Peyer's patch (tissue), 4 donors: ENCODE data around the gene SULT2B1. TPM values are rescaled to one million over a fixed set of nuclear protein-coding genes. Genes with fewer than 3 reads are reported as not detected.
"Not testable (repeated sequence)": the region's sequence is repeated elsewhere in the genome, so short reads cannot be mapped to it uniquely, and the experiment has no call there.

Experiments used
- DNase-seq, 3 donors: peaks; one replicate each; pipeline ENCODE4 v3.0.0-alpha.2; 2017 to 2019
- H3K27ac ChIP-seq, 4 donors: fragments of 200-600 bp; sonication (generic); one replicate each; pipeline ENCODE4 v1.5.1; 2016 to 2019
- H3K27me3 ChIP-seq, 2 donors: fragments of 200-600 bp; sonication (generic); one replicate each; pipeline ENCODE4 v1.5.1; 2019
- H3K36me3 ChIP-seq, 3 donors: fragments of 200-600 bp; sonication (generic); one replicate each; pipeline ENCODE4 v1.5.1; 2016 to 2019
- H3K4me1 ChIP-seq, 4 donors: fragments of 200-600 bp; sonication (generic); one replicate each; pipeline ENCODE4 v1.5.1; 2016 to 2019
- H3K4me3 ChIP-seq, 4 donors: fragments of 200-600 bp; sonication (generic); 1 replicate in 3 of 4; 2 replicates in 1 of 4; pipeline ENCODE4 v1.5.1; 2016 to 2019; ENCODE audit warnings: mild to moderate bottlenecking in 1 of 4
- H3K9me3 ChIP-seq, 4 donors: fragments of 200-600 bp; sonication (generic); one replicate each; pipeline ENCODE4 v1.5.1; 2016 to 2019; ENCODE audit warnings: mild to moderate bottlenecking in 1 of 4
- POLR2A ChIP-seq, 2 donors: fragments of 450-650 bp; IDR thresholded peaks; one replicate each; pipeline ENCODE4 v1.5.1; 2017; ENCODE audit warnings: antibody characterized with exemption in 2 of 2, mild to moderate bottlenecking in 2 of 2, moderate library complexity in 2 of 2
- total RNA-seq, 4 donors: library from RNA; depleted of rRNA; stranded (reverse); fragments of >200 nt; gene quantifications; one replicate each; pipeline ENCODE4 v1.1.0, GENCODE V29; 2016
- TF ChIP-seq, protein P1 (sequence below), 6 experiments: fragments of 450-650 bp in 4 of 6; fragments of 200-600 bp in 2 of 6; sonication (generic) in 1 of 6; IDR thresholded peaks; one replicate each; pipeline ENCODE4 v1.5.1; 2017 to 2019; ENCODE audit warnings: antibody characterized with exemption in 6 of 6, mild to moderate bottlenecking in 3 of 6, moderate library complexity in 1 of 6

SULT2B1 gene
- total RNA-seq, 4 donors from 2014 or later = 2.5 to 14.6 (median 5.9) TPM

DNA sequence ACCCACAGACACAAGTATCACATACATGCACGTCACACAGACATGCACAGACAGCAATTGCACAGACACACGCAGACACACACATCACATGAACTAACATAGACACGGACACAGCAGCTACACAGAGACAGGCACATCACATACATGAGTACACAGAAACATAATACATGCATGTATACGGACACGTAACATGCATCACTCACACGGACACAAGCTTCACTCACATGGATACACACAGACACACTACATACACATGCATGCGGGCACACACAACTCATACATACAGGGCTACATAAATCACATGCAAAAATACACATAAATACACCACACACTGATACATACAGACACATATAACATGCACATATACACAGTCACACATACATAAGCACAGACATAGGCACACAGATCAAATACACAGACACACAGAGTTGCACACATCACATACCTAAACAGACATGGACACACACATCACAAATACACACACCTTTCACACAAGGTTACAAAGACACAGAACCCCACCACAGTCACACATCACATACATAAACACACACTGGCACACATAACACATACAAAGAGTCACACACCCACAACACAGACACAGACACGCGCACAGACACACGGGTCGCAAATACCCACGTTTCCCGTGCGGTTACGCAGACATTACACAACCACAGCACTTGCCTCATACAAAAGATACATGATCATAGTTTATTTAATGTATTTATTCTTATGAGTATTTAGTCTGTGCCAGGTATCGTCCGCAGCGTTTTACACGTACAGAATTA lies 39.3 kb upstream of the SULT2B1 start:
- Histone ChIP-seq H3K27me3 (peaks cover 0 to 9% of the 10 kb centered on the region in 2 donors), H3K27ac (peak overlapping the region in 2 of 4 donors; percentile 5 to 77), H3K36me3 (no peaks in the 10 kb centered on the region), H3K4me3 (peak overlapping the region in 2 of 4 donors; percentile 61 to 72), H3K9me3 (no peaks in the 10 kb centered on the region), H3K4me1 (peaks cover 0 to 25% (median 7%) of the 10 kb centered on the region in 4 donors)
- DNase-seq = no peak
- TF ChIP-seq, protein P1, sequence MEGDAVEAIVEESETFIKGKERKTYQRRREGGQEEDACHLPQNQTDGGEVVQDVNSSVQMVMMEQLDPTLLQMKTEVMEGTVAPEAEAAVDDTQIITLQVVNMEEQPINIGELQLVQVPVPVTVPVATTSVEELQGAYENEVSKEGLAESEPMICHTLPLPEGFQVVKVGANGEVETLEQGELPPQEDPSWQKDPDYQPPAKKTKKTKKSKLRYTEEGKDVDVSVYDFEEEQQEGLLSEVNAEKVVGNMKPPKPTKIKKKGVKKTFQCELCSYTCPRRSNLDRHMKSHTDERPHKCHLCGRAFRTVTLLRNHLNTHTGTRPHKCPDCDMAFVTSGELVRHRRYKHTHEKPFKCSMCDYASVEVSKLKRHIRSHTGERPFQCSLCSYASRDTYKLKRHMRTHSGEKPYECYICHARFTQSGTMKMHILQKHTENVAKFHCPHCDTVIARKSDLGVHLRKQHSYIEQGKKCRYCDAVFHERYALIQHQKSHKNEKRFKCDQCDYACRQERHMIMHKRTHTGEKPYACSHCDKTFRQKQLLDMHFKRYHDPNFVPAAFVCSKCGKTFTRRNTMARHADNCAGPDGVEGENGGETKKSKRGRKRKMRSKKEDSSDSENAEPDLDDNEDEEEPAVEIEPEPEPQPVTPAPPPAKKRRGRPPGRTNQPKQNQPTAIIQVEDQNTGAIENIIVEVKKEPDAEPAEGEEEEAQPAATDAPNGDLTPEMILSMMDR (IDR thresholded peaks at IDR 0.05) = no peak
- no peak for TF ChIP-seq POLR2A (IDR thresholded peaks at IDR 0.05)

DNA sequence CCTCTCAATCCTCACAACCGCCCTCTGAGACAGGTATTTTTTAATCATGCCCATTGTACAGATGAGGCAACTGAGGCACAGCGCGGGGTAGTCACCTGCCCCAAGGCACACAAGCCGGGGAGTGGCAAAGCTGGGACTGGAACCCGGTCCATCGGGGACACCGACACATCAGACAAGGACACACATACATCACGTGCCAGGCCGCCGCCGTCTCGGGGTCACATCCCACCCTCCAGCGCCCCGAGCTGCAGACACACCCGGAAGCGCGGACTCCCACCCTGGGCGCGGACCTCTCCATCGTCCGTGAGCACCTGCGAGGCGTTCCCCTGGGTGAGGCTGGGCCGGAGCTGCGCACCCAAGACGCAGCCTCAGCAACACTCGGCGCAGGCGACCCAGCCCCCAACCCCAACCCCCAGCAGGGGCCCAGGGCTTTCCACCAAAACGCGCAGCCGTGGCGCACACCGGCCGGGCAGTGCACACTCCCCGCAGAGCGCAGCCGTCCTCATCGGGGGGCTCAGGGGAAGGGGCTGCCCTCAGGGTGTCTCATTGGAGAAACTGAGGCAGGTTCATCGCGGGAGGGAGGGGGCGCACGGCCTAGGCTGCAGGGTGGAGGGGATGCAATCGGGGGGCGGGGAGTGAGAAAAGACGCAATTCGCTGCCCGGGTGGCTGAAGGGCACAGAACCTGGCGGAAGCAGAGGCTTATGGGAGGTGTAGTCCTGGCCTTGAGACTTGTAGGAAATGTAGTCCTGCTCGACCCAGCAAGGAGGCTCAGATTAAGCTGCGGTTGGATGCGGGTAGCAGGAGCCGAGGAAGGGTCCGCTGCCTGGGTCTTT lies 38.5 kb upstream of the SULT2B1 start:
- H3K27me3 ChIP-seq = peaks cover 0 to 9% of the 10 kb centered on the region in 2 donors
- H3K36me3 ChIP-seq = no peaks in the 10 kb centered on the region
- H3K27ac ChIP-seq = peak overlapping the region in 3 of 4 donors; percentile 5 to 77 (median 50)
- H3K4me3 ChIP-seq = peak overlapping the region; percentile 51 to 73 (median 66)
- H3K9me3 ChIP-seq = no peaks in the 10 kb centered on the region
- DNase-seq = peak; percentile 68 to 90 (median 81)
- peaks cover 0 to 25% (median 7%) of the 10 kb centered on the region in 4 donors for H3K4me1 ChIP-seq
- no peak for TF ChIP-seq POLR2A (IDR thresholded peaks at IDR 0.05)
- TF ChIP-seq, protein P1 (IDR thresholded peaks at IDR 0.05) = no peak

DNA sequence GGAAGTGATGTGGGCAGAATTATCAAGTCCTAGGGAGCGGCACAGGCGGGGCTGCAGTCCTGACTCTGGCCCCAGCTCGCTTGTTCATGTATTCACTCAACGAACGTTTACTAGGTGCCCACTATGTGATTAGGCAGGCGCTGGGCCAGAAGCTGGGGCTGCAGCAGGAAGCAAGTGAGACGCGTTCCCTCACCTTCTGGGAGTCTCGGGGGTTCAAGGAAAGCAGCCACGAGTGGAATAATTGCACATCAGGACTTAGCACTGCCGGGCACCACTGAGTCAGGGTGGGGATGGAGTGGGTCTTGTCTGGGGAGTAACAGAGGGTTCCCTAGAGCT lies 37.9 kb upstream of the SULT2B1 start:
- no peak for TF ChIP-seq POLR2A (IDR thresholded peaks at IDR 0.05)
- TF ChIP-seq, protein P1 (IDR thresholded peaks at IDR 0.05) = no peak
- H3K4me1 ChIP-seq = peaks cover 0 to 25% (median 7%) of the 10 kb centered on the region in 4 donors
- H3K9me3 ChIP-seq = no peaks in the 10 kb centered on the region
- H3K27ac ChIP-seq = no peak overlapping the region
- H3K4me3 ChIP-seq = peak overlapping the region in 2 of 4 donors; percentile 72 to 73
- H3K36me3 ChIP-seq = no peaks in the 10 kb centered on the region
- DNase-seq = no peak
- H3K27me3 ChIP-seq = peaks cover 0 to 9% of the 10 kb centered on the region in 2 donors

DNA sequence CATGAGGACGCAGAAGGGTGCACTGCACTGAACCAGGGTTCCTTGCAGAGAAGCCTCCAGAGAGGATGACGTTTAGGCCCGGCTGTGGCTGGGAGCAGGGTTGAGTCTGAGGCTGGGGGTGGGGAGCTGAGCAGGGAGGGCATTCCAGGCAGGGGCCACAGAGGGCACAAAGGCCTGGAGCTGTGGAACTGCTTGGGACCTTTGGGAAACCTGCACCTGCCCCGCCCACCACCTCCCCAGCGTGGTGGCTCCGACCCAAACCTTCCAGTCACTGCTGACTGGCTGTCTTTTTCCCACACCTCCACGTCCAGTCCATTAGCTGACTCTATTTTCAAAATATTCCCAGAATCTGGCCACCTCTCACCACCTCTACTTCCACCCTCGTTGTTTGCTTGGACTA lies 35.4 kb upstream of the SULT2B1 start:
- no peak overlapping the region for H3K4me3 ChIP-seq
- H3K27ac ChIP-seq = no peak overlapping the region
- TF ChIP-seq, protein P1 (IDR thresholded peaks at IDR 0.05) = no peak
- no peak for TF ChIP-seq POLR2A (IDR thresholded peaks at IDR 0.05)
- no peaks in the 10 kb centered on the region for H3K9me3 ChIP-seq
- DNase-seq = no peak
- H3K4me1 ChIP-seq = peaks cover 0 to 15% (median 4%) of the 10 kb centered on the region in 4 donors
- H3K27me3 ChIP-seq = peaks cover 0 to 5% of the 10 kb centered on the region in 2 donors
- H3K36me3 ChIP-seq = no peaks in the 10 kb centered on the region

DNA sequence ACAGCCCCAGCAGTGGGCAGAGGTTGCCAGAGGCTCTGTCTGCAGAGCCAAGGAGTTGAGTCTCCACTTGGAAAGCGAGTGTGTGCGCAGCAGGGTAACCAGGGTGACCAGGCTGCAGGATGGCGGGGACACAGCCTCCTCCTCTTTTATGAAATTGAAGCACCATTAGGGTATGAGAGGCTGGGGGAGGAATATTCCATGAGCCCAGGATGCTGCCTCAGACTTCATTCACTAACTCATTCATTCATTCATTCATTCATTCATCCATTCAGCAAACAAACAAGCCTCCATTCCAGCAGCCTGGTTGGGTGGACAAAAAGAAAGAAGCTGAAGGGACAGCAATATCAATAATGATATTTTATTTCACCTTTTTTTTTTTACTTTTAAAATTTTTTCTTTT lies 33.8 kb upstream of the SULT2B1 start:
- Histone ChIP-seq H3K36me3 (no peaks in the 10 kb centered on the region), H3K27me3 (no peaks in the 10 kb centered on the region), H3K9me3 (no peaks in the 10 kb centered on the region), H3K4me3 (no peak overlapping the region), H3K4me1 (peaks cover 0 to 7% (median 1%) of the 10 kb centered on the region in 4 donors), H3K27ac (no peak overlapping the region)
- DNase-seq = no peak
- TF ChIP-seq, protein P1 (IDR thresholded peaks at IDR 0.05) = no peak
- no peak for TF ChIP-seq POLR2A (IDR thresholded peaks at IDR 0.05)

DNA sequence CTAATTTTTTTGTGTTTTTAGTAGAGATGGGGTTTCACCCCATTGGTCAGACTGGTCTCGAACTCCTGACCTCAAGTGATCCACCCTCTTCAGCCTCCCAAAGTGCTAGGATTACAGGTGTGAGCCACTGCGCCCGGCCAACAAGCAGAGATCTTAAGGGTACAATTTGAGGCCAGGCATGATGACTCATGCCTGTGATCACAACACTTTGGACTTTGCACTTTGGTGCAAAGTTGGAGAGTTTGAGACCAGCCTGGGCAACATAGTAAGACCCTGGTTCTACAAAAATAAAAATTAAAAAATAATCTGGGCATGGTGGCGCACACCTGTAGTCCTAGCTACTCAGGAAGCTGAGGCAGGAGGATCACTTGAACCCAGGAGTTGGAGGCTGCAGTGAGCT lies 32.5 kb upstream of the SULT2B1 start:
- not testable (repeated sequence) for H3K4me3 ChIP-seq, H3K27me3 ChIP-seq, H3K36me3 ChIP-seq, H3K4me1 ChIP-seq, DNase-seq, H3K9me3 ChIP-seq, H3K27ac ChIP-seq
